GM12865 (cell line): ENCODE measurements around the gene B4GALT6.
A peak's percentile ranks its signal among the peaks of the same experiment; 100 is the strongest.

ENCODE experiments used
- DNase-seq: peaks from one replicate; pipeline ENCODE4 v3.0.0; 2010; ENCODE audit warnings: low read depth
- H3K4me3 ChIP-seq: 2 replicates; pipeline ENCODE4 v1.5.1; 2011; ENCODE audit warnings: mild to moderate bottlenecking, low read depth, low read length, control low read depth
- TF ChIP-seq, protein P1 (sequence below): IDR thresholded peaks from 2 replicates; pipeline ENCODE4 v1.5.1; 2011; ENCODE audit warnings: low read length, control low read depth, low read depth, inconsistent platforms; ENCODE audit not compliant: insufficient read depth; ENCODE audit errors: missing control alignments

The B4GALT6 gene

DNA sequence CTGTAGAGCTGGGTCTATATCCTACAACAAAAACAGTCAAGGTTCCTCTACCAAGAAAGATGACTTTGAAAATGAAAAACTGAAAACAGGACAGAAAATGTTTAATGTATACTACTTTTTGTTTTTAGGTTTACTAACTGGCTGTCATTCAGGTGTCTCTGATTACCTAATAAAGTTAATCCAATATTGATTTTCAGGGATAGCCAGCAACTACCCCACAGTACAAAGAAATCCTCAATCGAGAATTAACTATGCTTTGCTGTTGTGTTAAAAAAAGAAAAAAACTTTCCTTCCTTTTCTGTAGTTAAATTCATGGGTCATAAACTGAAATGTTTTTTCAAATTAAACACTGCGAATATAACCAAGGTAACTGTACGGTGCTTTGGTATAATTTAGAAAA is 46.9 kb downstream of the B4GALT6 start:
- TF ChIP-seq, protein P1, sequence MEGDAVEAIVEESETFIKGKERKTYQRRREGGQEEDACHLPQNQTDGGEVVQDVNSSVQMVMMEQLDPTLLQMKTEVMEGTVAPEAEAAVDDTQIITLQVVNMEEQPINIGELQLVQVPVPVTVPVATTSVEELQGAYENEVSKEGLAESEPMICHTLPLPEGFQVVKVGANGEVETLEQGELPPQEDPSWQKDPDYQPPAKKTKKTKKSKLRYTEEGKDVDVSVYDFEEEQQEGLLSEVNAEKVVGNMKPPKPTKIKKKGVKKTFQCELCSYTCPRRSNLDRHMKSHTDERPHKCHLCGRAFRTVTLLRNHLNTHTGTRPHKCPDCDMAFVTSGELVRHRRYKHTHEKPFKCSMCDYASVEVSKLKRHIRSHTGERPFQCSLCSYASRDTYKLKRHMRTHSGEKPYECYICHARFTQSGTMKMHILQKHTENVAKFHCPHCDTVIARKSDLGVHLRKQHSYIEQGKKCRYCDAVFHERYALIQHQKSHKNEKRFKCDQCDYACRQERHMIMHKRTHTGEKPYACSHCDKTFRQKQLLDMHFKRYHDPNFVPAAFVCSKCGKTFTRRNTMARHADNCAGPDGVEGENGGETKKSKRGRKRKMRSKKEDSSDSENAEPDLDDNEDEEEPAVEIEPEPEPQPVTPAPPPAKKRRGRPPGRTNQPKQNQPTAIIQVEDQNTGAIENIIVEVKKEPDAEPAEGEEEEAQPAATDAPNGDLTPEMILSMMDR, result no peak
- H3K4me3 ChIP-seq, result no peak overlapping the region
- DNase-seq, result no peak

DNA sequence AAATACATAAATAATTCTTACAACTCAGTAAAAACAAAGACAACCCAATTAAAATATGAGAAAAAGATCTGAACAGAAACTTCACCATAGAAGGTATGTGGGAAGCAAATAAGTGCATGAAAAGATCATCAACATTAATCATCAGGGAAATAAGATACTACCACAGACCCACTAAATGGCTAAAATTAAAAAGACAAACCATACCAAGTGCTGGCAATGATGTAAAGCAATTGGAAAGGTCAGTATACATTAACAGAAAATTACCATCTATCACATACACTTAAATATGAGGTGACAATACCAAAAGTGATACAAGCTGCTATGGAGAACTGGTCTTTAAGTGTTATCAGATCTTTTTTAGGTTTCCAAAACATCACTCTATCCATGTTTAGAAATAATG is 48.0 kb downstream of the B4GALT6 start:
- no peak overlapping the region for H3K4me3 ChIP-seq
- TF ChIP-seq, protein P1, result no peak
- DNase-seq, result no peak

DNA sequence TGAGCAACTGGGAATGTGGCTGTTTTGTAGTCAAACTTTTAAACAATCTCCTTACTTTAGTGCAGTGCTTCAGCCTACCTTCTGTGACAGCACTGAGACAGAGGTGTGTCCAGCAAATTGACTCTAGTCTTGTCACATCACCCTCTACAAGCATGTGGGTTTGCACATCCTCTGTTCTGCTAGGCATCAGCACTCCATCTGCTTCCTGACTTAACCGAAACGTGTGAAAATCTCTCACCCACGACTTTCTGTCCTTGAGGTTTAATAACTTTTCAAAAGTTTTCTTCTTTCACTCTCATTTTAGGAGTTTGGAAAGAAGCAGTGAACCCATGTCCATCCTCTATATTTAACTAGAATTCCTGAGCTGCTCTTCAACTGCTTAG is 50.1 kb downstream of the B4GALT6 start:
- TF ChIP-seq, protein P1, result no peak

DNA sequence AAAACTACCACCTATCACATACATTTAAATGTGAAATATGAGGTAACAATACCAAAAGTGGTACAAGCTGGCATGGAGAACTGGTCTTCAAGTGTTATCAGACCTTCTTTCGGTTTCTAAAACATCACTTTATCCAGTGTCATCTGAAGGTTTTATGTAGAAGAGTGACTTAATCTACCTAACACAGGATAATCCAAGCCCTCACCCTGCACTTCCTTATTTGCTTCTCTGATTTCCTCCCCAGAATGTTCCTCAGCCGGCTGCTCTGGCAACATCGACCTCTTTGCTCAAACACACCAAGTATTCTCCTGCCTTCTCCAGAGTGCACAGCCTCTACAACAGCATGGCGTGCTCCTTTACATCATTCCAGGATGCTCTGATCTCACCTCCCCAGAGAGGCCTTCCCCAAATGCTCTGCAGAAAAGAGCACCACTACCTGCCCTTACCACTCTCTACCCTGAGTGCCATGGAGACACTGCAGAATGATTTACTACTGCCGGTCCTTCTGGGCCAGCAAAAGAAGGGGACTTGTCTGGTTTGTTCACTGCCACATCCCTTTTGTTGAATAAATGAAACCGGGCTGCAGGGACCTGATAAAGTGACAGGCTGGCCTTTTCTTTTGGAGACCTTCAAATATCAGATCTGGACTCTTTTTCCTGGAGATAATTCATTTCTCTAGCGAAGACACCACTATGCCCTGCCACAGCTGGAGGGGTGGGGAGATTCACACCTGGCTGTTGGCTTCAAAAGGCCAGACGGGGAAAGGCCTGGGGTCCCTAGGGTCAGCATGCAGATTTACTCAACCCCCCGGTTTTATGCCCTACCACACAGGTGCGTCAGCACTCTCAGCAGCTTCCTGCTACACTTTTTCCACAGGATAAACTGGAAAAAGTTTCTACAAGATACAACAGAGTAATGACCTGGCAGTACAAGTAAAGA is 50.7 kb downstream of the B4GALT6 start:
- no peak for DNase-seq
- TF ChIP-seq, protein P1, result no peak

More for the DNA sequence above, 50.1 kb downstream of the B4GALT6 start:
- no peak overlapping the region for H3K4me3 ChIP-seq
- DNase-seq, result peak; percentile 91

DNA sequence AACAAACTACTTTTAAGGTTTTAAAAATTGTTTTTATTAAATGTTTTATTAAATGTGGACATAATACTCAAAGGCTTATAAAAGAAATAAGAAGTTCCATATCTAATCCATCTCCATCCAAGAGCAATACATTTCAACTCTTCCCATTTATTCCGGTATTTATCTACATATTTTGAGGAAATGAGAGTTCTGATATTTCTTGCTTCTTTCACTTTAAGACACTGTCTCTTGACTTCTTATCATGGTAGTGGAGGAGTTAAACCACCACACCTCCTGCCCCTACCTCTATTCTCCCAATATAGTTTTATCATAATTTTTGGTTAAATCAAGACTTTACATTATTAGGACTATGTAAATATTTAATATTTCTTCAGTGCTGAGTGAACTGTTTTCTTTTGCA is 52.0 kb downstream of the B4GALT6 start:
- no peak for DNase-seq
- TF ChIP-seq, protein P1, result no peak
- no peak overlapping the region for H3K4me3 ChIP-seq

More for the DNA sequence above, 50.7 kb downstream of the B4GALT6 start:
- H3K4me3 ChIP-seq, result no peak overlapping the region

DNA sequence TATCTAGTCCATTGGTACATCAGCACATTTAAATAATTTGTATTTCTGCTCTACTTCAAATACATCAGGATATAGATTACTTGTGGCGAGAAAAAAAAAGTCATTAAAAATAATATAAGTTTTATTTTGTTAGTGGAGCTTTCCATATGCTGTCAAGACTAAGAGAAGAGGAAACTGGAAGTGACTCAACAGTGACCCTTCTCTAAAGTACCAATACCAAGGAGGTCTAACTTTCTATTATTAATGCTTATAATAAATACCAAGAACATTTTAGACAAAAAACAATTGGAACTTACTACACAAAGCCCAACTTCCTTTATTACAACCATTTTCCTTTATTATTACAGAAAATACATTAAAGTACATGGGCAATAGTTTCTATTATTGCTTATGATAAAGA is 52.9 kb downstream of the B4GALT6 start:
- H3K4me3 ChIP-seq, result no peak overlapping the region
- DNase-seq, result no peak
- TF ChIP-seq, protein P1, result no peak

DNA sequence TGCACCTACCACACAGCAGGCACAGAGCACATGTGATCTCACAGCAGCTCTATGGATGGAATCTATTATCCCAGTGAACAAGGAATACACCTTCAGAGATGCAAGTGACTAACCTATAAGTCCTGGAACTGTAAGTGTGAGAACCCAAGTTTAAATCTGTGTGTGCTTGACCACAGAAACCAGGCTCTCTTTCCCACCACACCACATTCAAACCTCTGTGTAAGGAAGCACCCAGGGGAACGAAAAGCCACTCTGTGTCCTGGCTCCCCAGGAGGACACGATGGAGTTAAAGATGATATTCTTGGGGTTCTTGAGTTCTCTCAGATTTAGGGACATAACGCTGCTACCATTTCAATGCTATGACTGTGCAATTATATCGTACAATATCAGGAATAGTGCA is 53.8 kb downstream of the B4GALT6 start:
- no peak overlapping the region for H3K4me3 ChIP-seq
- TF ChIP-seq, protein P1, result no peak
- DNase-seq, result peak; percentile 49
